Liver (tissue), 3 donors: Measurements from ENCODE around the gene FGF1.

ENCODE experiments used
- CTCF ChIP-seq: fragments of 150-350 bp; IDR thresholded peaks from 2 replicates; pipeline ENCODE4 v1.5.1; 2017; ENCODE audit warnings: improper control_type of control experiment, low read depth, low read length; ENCODE audit not compliant: missing input control
- EGR1 ChIP-seq, 2 donors: IDR thresholded peaks; 2 replicates each; pipeline ENCODE4 v1.6.1; 2016 to 2018; ENCODE audit warnings: antibody characterized with exemption in 2 of 2, low read depth in 2 of 2
- FOXA1 ChIP-seq: IDR thresholded peaks from 2 replicates; pipeline ENCODE4 v1.6.1; 2016; ENCODE audit warnings: antibody characterized with exemption
- FOXA2 ChIP-seq: IDR thresholded peaks from 2 replicates; pipeline ENCODE4 v1.6.1; 2016; ENCODE audit warnings: antibody characterized with exemption
- JUND ChIP-seq, 2 donors: IDR thresholded peaks; 2 replicates each; pipeline ENCODE4 v1.6.1; 2016; ENCODE audit warnings: antibody characterized with exemption in 2 of 2
- MAX ChIP-seq: IDR thresholded peaks from 2 replicates; pipeline ENCODE4 v1.6.1; 2016; ENCODE audit warnings: antibody characterized with exemption
- NR2F2 ChIP-seq: IDR thresholded peaks from 2 replicates; pipeline ENCODE4 v1.6.1; 2016; ENCODE audit warnings: antibody characterized with exemption
- RAD21 ChIP-seq, 2 donors: IDR thresholded peaks; 2 replicates each; pipeline ENCODE4 v1.6.1; 2016; ENCODE audit warnings: antibody characterized with exemption in 2 of 2, mild to moderate bottlenecking in 2 of 2
- RXRA ChIP-seq, 2 donors: IDR thresholded peaks; 2 replicates each; pipeline ENCODE4 v1.6.1; 2017 to 2018; ENCODE audit warnings: antibody characterized with exemption in 2 of 2, mild to moderate bottlenecking in 1 of 2
- TAF1 ChIP-seq: conservative IDR thresholded peaks from 2 replicates; pipeline ENCODE4 v1.6.1; 2016; ENCODE audit warnings: antibody characterized with exemption, mild to moderate bottlenecking
- YY1 ChIP-seq: IDR thresholded peaks from 2 replicates; pipeline ENCODE4 v1.6.1; 2016; ENCODE audit warnings: antibody characterized with exemption, mild to moderate bottlenecking
- ZBTB33 ChIP-seq: IDR thresholded peaks from 2 replicates; pipeline ENCODE4 v1.6.1; 2016; ENCODE audit warnings: antibody characterized with exemption
- TF ChIP-seq, protein P1 (sequence below): IDR thresholded peaks from 2 replicates; pipeline ENCODE4 v1.6.1; 2016; ENCODE audit warnings: antibody characterized with exemption, mild to moderate bottlenecking
- donor health status: healthy.
- donor health status: healthy.

GRCh38 chr5:142542906-142543305 lies 143.0 kb downstream of the FGF1 start:
- TF ChIP-seq TAF1 (no peak), CTCF (peak; percentile 24), JUND (IDR thresholded peaks at IDR 0.05) (peak in 1 of 2 donors; percentile 28), NR2F2 (peak; percentile 62), EGR1 (IDR thresholded peaks at IDR 0.05; ENCODE audit: low read depth in 2 of 2) (no peak), FOXA1 (no peak), YY1 (no peak), RAD21 (IDR thresholded peaks at IDR 0.05) (peak; percentile 44 to 69), ZBTB33 (no peak), FOXA2 (no peak), MAX (no peak), RXRA (IDR thresholded peaks at IDR 0.05) (peak in 1 of 2 donors; percentile 8)
- TF ChIP-seq, protein P1, sequence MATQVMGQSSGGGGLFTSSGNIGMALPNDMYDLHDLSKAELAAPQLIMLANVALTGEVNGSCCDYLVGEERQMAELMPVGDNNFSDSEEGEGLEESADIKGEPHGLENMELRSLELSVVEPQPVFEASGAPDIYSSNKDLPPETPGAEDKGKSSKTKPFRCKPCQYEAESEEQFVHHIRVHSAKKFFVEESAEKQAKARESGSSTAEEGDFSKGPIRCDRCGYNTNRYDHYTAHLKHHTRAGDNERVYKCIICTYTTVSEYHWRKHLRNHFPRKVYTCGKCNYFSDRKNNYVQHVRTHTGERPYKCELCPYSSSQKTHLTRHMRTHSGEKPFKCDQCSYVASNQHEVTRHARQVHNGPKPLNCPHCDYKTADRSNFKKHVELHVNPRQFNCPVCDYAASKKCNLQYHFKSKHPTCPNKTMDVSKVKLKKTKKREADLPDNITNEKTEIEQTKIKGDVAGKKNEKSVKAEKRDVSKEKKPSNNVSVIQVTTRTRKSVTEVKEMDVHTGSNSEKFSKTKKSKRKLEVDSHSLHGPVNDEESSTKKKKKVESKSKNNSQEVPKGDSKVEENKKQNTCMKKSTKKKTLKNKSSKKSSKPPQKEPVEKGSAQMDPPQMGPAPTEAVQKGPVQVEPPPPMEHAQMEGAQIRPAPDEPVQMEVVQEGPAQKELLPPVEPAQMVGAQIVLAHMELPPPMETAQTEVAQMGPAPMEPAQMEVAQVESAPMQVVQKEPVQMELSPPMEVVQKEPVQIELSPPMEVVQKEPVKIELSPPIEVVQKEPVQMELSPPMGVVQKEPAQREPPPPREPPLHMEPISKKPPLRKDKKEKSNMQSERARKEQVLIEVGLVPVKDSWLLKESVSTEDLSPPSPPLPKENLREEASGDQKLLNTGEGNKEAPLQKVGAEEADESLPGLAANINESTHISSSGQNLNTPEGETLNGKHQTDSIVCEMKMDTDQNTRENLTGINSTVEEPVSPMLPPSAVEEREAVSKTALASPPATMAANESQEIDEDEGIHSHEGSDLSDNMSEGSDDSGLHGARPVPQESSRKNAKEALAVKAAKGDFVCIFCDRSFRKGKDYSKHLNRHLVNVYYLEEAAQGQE, result peak; percentile 55
